HG03108 (cell line): Measurements from ENCODE around the gene TGOLN2.
A peak's percentile ranks its signal among the peaks of the same experiment; 100 is the strongest.
"Not testable (repeated sequence)": the region's sequence is repeated elsewhere in the genome, so short reads cannot be mapped to it uniquely, and the experiment has no call there.

Experiments used
- ATAC-seq: cut with Tn5 transposase; IDR thresholded peaks from one replicate; pipeline ENCODE4 v1.9.1; 2021; ENCODE audit warnings: moderate library complexity; ENCODE audit not compliant: unreplicated experiment

Gene TGOLN2

GRCh38 chr2:85327822-85328617 lies at the start of gene TGOLN2:
Gene TGOLN2, minus strand, starts transcription at chr2:85327989. Its CDS starts 27 bp downstream, at chr2:85327962.
- ATAC-seq = peak; percentile 82

- no peak for ATAC-seq
Observed at GRCh38 chr2:85377083-85377482, 49.3 kb upstream of the TGOLN2 start.

- no peak for ATAC-seq
Observed at GRCh38 chr2:85376291-85377065, 48.7 kb upstream of the TGOLN2 start.

GRCh38 chr2:85371045-85371444 lies 43.3 kb upstream of the TGOLN2 start:
- ATAC-seq = no peak

GRCh38 chr2:85369500-85369899 lies 41.7 kb upstream of the TGOLN2 start:
- no peak for ATAC-seq

- no peak for ATAC-seq
Observed at GRCh38 chr2:85368921-85369320, 41.1 kb upstream of the TGOLN2 start.

GRCh38 chr2:85367180-85367579 lies 39.4 kb upstream of the TGOLN2 start:
- no peak for ATAC-seq

- ATAC-seq = not testable (repeated sequence)
Observed at GRCh38 chr2:85362653-85363387, 35.0 kb upstream of the TGOLN2 start.

GRCh38 chr2:85357736-85358135 lies 29.9 kb upstream of the TGOLN2 start:
- ATAC-seq = no peak

- ATAC-seq = no peak
Observed at GRCh38 chr2:85356186-85356585, 28.4 kb upstream of the TGOLN2 start.

GRCh38 chr2:85355521-85355920 lies 27.7 kb upstream of the TGOLN2 start:
- ATAC-seq = no peak

GRCh38 chr2:85355073-85355410 lies 27.3 kb upstream of the TGOLN2 start:
- ATAC-seq = no peak

- peak; percentile 97 for ATAC-seq
Observed at GRCh38 chr2:85354286-85355072, 26.7 kb upstream of the TGOLN2 start, which contains the start of the genes ELMOD3 and RETSAT. Gene ELMOD3, plus strand, starts transcription at chr2:85354769. Its CDS starts 2,430 bp downstream, at chr2:85357199. Gene RETSAT, minus strand, starts transcription at chr2:85354528. Its CDS starts 21 bp downstream, at chr2:85354507.

GRCh38 chr2:85353876-85354285 lies 26.1 kb upstream of the TGOLN2 start:
- ATAC-seq = no peak

- ATAC-seq = no peak
Observed at GRCh38 chr2:85347599-85347998, 19.8 kb upstream of the TGOLN2 start.

- no peak for ATAC-seq
Observed at GRCh38 chr2:85344356-85344954, 16.7 kb upstream of the TGOLN2 start.

GRCh38 chr2:85343207-85343895 lies 15.6 kb upstream of the TGOLN2 start:
- not testable (repeated sequence) for ATAC-seq

GRCh38 chr2:85342156-85342555 lies 14.4 kb upstream of the TGOLN2 start:
- ATAC-seq = no peak

- ATAC-seq = no peak
Observed at GRCh38 chr2:85341269-85342029, 13.7 kb upstream of the TGOLN2 start.
